HepG2 (cell line): Measurements from ENCODE around the gene VAX1. TPM values are rescaled to one million over a fixed set of nuclear protein-coding genes. Genes with fewer than 3 reads are reported as not detected.

Source experiments
- ATAC-seq: fragments of 200-7000 bp; cut with Tn5 transposase; 3 replicates; pipeline ENCODE4 v1.9.1; 2020; ENCODE audit warnings: mild to moderate bottlenecking, moderate library complexity
- BruUV-seq: library from RNA; stranded (reverse); fragments of 400-500 nt; replicated peaks from 2 replicates; lab custom pipeline; 2021; lab: Mats Ljungman, UMichigan
- CTCF ChIA-PET: fragments of 300-600 bp; formaldehyde crosslinking; extraction: SDS; loops from one replicate; lab custom pipeline; 2021; ENCODE audit warnings: low total read pairs, inconsistent platforms, low intra/inter-chr PET ratio; lab: Yijun Ruan, JAX
- POLR2A ChIA-PET: fragments of 350-600 bp; sonication (Branson Sonifier 250); formaldehyde crosslinking; loops from one replicate; lab custom pipeline; 2020; ENCODE audit warnings: antibody characterized with exemption, inconsistent platforms; lab: Yijun Ruan, JAX
- DNase-seq: peaks from one replicate; pipeline ENCODE4 v3.0.0-alpha.2; 2015; ENCODE audit warnings: low spot score
- FAIRE-seq: peaks from 3 replicates; lab custom pipeline; 2011; peaks lifted over from hg19 to GRCh38; lab: Jason Lieb, UNC
- H2AFZ ChIP-seq: one replicate; pipeline ENCODE4 v1.6.1; 2011; ENCODE audit warnings: low read length, inconsistent platforms
- H3K27ac ChIP-seq: fragments of 300-600 bp; 3 replicates; pipeline ENCODE4 v1.8.0; 2011; ENCODE audit warnings: mixed run types, mild to moderate bottlenecking, mixed read lengths, low read length, inconsistent platforms; ENCODE audit not compliant: insufficient read depth; ENCODE audit errors: extremely low read length
- H3K27me3 ChIP-seq, 2 experiments: fragments of 200-600 bp in 1 of 2; 2 replicates in 1 of 2; 3 replicates in 1 of 2; pipeline versions ENCODE4 v1.6.0 to v1.8.0; 2011; ENCODE audit warnings: low read length in 2 of 2, mild to moderate bottlenecking in 2 of 2, moderate library complexity in 2 of 2, inconsistent platforms in 1 of 2; ENCODE audit not compliant: insufficient read depth in 2 of 2, control insufficient read depth in 1 of 2
- H3K36me3 ChIP-seq, 2 experiments: fragments of 200-600 bp in 1 of 2; replicated peaks in 1 of 2; 2 replicates in 1 of 2; 3 replicates in 1 of 2; pipeline versions ENCODE4 v1.5.1 to v1.8.0; 2011; ENCODE audit warnings: low read length in 2 of 2, inconsistent platforms in 1 of 2; ENCODE audit not compliant: insufficient read depth in 2 of 2, control insufficient read depth in 1 of 2
- H3K4me1 ChIP-seq: 2 replicates; pipeline ENCODE4 v1.5.1; 2012; ENCODE audit warnings: low read length, inconsistent platforms; ENCODE audit not compliant: insufficient read depth
- H3K4me2 ChIP-seq: 2 replicates; pipeline ENCODE4 v1.6.0; 2011; ENCODE audit warnings: low read depth, low read length, inconsistent platforms
- H3K4me3 ChIP-seq, 3 experiments: fragments of 200-600 bp in 1 of 3; sonication (generic), shearing (Covaris generic) in 1 of 3; replicated peaks in 1 of 3; 2 replicates each; pipeline ENCODE4 v1.5.1; 2011 to 2016; ENCODE audit warnings: low read length in 3 of 3, inconsistent platforms in 2 of 3, low read depth in 2 of 3, mild to moderate bottlenecking in 2 of 3, control low read depth in 1 of 3, mixed read lengths in 1 of 3; ENCODE audit not compliant: insufficient read depth in 1 of 3
- H3K79me2 ChIP-seq: one replicate; pipeline ENCODE4 v1.6.1; 2011; ENCODE audit warnings: low read length, inconsistent platforms; ENCODE audit not compliant: insufficient read depth
- H3K9ac ChIP-seq: 2 replicates; pipeline ENCODE4 v1.6.0; 2011; ENCODE audit warnings: mild to moderate bottlenecking, low read depth, low read length, inconsistent platforms; ENCODE audit not compliant: insufficient read depth
- H3K9me3 ChIP-seq: 2 replicates; pipeline ENCODE4 v1.5.1; 2012; ENCODE audit warnings: mild to moderate bottlenecking, low read length
- H4K20me1 ChIP-seq: 2 replicates; pipeline ENCODE4 v1.6.0; 2011; ENCODE audit warnings: inconsistent platforms, mild to moderate bottlenecking, low read length, moderate library complexity; ENCODE audit not compliant: insufficient read depth
- GTF3A ChIP-seq: sonication (generic); formaldehyde crosslinking; conservative IDR thresholded peaks from 2 replicates; pipeline ENCODE4 v1.4.0; 2020; ENCODE audit warnings: mild to moderate bottlenecking, missing genetic modification reagents
- MED13 ChIP-seq: sonication (generic); formaldehyde crosslinking; IDR thresholded peaks from 2 replicates; pipeline ENCODE4 v1.5.0; 2020; ENCODE audit warnings: missing genetic modification reagents
- NFE2L1 ChIP-seq: sonication (generic); formaldehyde crosslinking; IDR thresholded peaks from 2 replicates; pipeline ENCODE4 v1.4.0; 2020; ENCODE audit warnings: missing genetic modification reagents, mild to moderate bottlenecking, borderline replicate concordance
- TSC22D2 ChIP-seq: sonication (generic); formaldehyde crosslinking; IDR thresholded peaks from 2 replicates; pipeline ENCODE4 v1.5.1; 2020; ENCODE audit warnings: missing genetic modification reagents, mild to moderate bottlenecking, borderline replicate concordance
- XBP1 ChIP-seq: sonication (generic); formaldehyde crosslinking; IDR thresholded peaks from 2 replicates; pipeline ENCODE4 v1.5.0; 2020; ENCODE audit warnings: missing genetic modification reagents
- ZSCAN25 ChIP-seq: sonication (generic); formaldehyde crosslinking; IDR thresholded peaks from 2 replicates; pipeline ENCODE4 v1.8.0; 2022; ENCODE audit warnings: mild to moderate bottlenecking, missing genetic modification reagents
- WGBS: methylation state at CpG from one replicate; pipeline ENCODE4 v1.1.6; 2017; ENCODE audit warnings: low lambda C conversion rate; 5-methylcytosine and 5-hydroxymethylcytosine counted together
- in situ Hi-C: cut with HindIII; loops from 2 replicates; pipeline ENCODE4 v1.10.0; 2017; ENCODE audit warnings: low pct_unique_long_range_greater_than_20kb; ENCODE audit not compliant: extremely low pct_ligation_motif_present
- intact Hi-C: fragments of 100-400 bp; cut with micrococcal nuclease; formaldehyde crosslinking; loops from one replicate; pipeline ENCODE4 v1.10.0; 2022; ENCODE audit not compliant: unreplicated experiment
- polyA plus RNA-seq, 8 experiments: library from polyadenylated mRNA; depleted of rRNA in 3 of 8; stranded (reverse) in 7 of 8; unstranded in 1 of 8; fragments of >200 nt; fragmentation: Illumina TruSeq in 4 of 8; extraction: Trizol in 4 of 8; gene quantifications; 2 replicates each; pipeline versions ENCODE4 v1.2.1 to v1.2.3, GENCODE V29; 2011 to 2016; ENCODE audit warnings: low read depth in 4 of 8, missing spikeins in 1 of 8, mixed read lengths in 1 of 8; ENCODE audit not compliant: insufficient read depth in 1 of 8
- total RNA-seq, 5 experiments: library from RNA; depleted of rRNA; stranded (reverse); fragments of >200 nt; fragmentation: Illumina TruSeq; extraction: Trizol; gene quantifications; 2 replicates each; pipeline ENCODE4 v1.2.3, GENCODE V29; 2016; ENCODE audit warnings: low read depth in 1 of 5
- TF ChIP-seq, protein P1 (sequence below): sonication (generic); formaldehyde crosslinking; IDR thresholded peaks from 2 replicates; pipeline ENCODE4 v1.9.0; 2021; ENCODE audit warnings: missing genetic modification reagents, mild to moderate bottlenecking, borderline replicate concordance

Gene VAX1
- total and polyA plus RNA-seq, 2 of the 13 experiments (the other 11 are each of a cell fraction or from before 2014, with no cell fraction given) = not detected

DNA sequence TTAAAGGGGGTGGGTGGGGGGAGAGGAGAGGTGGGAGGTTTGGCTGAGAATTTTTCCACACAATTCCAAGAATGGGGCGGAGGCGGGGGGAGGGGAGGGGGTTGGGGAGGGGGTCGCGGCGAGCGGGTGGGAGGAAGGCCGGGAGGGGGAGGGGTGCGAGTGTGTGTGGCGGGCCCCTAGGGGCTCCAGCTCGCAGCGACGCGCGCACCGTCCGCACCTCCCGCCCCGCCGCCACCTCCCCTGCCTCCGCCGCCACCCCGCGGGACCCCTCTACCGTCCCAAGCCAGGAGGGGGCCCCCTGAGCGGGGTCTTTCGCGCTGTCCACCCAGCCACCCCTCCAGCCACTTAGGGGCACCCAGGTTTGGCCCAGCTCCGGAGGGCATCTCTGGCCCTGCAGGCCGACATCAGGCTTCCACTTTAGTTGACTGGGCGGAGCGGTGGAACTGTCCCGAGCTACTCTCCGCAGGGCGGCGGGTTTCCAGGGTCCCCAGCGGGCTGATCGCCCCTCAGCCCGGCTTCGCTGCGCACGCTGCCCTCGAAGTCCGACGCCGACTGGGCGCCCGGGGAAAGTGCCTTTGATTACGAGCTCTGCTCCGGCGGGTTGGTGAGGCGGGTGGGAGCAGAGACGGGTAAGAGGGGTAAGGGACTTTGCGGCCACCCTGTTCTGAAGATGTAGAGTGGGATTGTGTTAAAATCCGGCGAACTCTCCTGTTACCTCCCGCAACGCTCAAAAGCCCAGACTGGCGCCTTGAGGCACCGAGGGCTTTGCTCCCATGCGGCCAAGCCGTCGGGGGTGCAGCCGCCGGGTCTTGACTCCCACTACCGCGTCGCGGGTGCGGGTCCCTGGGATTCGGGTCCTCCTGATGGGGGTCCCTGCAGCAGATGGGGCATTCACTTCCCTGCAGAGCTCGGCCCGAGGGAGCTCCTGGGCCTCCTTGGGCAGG lies 1.8 kb upstream of the VAX1 start:
- Histone ChIP-seq H3K4me1 (no peaks in the 10 kb centered on the region), H3K27ac (no peak overlapping the region), H3K27me3 (peaks cover 11 to 47% of the 10 kb centered on the region in 2 experiments), H3K9ac (no peak overlapping the region), H3K9me3 (peaks cover 4% of the 10 kb centered on the region), H3K79me2 (no peaks in the 10 kb centered on the region), H2AFZ (no peak overlapping the region), H3K4me2 (no peak overlapping the region), H3K36me3 (no peaks in the 10 kb centered on the region), H3K4me3 (no peak overlapping the region), H4K20me1 (no peaks in the 10 kb centered on the region)
- DNase-seq (no peak), ATAC-seq (no peak), FAIRE-seq (no peak)
- TF ChIP-seq MED13 (CRISPR knock-in tag) (no peak), XBP1 (CRISPR knock-in tag) (no peak), ZSCAN25 (no peak), GTF3A (CRISPR knock-in tag) (no peak), TSC22D2 (CRISPR knock-in tag) (no peak), NFE2L1 (no peak)
- TF ChIP-seq, protein P1, sequence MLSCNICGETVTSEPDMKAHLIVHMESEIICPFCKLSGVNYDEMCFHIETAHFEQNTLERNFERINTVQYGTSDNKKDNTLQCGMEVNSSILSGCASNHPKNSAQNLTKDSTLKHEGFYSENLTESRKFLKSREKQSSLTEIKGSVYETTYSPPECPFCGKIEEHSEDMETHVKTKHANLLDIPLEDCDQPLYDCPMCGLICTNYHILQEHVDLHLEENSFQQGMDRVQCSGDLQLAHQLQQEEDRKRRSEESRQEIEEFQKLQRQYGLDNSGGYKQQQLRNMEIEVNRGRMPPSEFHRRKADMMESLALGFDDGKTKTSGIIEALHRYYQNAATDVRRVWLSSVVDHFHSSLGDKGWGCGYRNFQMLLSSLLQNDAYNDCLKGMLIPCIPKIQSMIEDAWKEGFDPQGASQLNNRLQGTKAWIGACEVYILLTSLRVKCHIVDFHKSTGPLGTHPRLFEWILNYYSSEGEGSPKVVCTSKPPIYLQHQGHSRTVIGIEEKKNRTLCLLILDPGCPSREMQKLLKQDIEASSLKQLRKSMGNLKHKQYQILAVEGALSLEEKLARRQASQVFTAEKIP (CRISPR knock-in tag) = no peak
- intact Hi-C loops (no loop called here), in situ Hi-C loops (no loop called here)
- ChIA-PET POLR2A (no interaction called here), CTCF (no interaction called here)
- BruUV-seq = no TSS peak
- 76% methylated on average over 33 of the region's 72 CpGs for WGBS
